Activated CD8-positive, alpha-beta memory T cell treated with anti-CD3 and anti-CD28 coated beads for 36 hours (primary cell): ENCODE results near the gene MSI2. TPM values are rescaled to one million over a fixed set of nuclear protein-coding genes. Genes with fewer than 3 reads are reported as not detected.

Experiments
- CTCF ChIA-PET: fragments of 350-600 bp; sonication (Branson Sonifier 250); formaldehyde crosslinking; loops from one replicate; lab custom pipeline; 2021; ENCODE audit warnings: antibody characterized with exemption; lab: Charles Lee
- POLR2A ChIA-PET: fragments of 350-600 bp; sonication (Branson Sonifier 250); formaldehyde crosslinking; loops from one replicate; lab custom pipeline; 2021; ENCODE audit warnings: antibody characterized with exemption; lab: Charles Lee
- total RNA-seq, 2 experiments: library from RNA; stranded (reverse); gene quantifications; one replicate each; pipeline ENCODE4 v1.2.3, GENCODE V29; 2021

The MSI2 gene
- total RNA-seq, 2 experiments from 2014 or later: 56.5 to 59.6 TPM

DNA sequence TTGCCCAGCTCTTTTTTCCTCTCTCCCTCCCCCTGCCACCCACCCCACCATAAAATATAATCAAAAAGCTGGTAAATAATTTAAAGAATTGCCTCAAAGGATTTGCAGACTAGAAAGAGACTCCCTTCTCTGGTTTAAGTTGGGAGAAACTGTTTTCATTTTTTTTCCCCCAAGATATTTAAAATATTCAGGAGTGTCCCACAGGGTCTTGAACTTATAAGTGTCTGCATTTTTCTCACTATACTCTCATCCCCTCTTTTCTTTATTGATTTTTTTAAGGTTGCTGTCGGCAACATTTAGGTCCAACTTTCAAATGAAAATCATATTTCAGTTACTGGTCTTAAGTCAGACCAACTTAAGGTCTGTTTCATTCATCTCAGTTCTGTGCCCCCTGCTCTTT is 210.2 kb downstream of the MSI2 start:
- CTCF ChIA-PET: interaction anchor here (0.9 kb wide), 1 partner anchor 12 kb away, joined by 3 read pairs; no protein-coding TSS in a partner anchor
- POLR2A ChIA-PET: no interaction called here

DNA sequence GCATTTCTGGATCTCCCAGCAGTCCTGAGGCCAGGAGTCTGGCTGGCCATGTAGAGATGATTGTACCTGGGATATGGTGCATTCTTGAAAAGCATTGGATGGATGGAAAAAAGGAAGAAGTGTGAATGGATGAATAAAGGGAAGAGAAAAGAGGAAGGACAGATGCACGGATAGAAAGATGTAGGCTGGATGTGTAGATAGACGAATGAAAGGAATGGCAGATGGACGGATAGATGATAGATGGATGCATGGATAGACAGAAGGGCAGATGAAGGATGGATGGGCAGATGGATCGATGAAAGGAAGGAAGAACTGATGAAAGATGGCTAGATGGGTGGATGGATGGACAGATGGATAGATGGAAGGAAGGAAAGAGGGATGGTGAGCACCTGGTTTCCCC is 210.9 kb downstream of the MSI2 start:
- POLR2A ChIA-PET: no interaction called here
- CTCF ChIA-PET: no interaction called here

DNA sequence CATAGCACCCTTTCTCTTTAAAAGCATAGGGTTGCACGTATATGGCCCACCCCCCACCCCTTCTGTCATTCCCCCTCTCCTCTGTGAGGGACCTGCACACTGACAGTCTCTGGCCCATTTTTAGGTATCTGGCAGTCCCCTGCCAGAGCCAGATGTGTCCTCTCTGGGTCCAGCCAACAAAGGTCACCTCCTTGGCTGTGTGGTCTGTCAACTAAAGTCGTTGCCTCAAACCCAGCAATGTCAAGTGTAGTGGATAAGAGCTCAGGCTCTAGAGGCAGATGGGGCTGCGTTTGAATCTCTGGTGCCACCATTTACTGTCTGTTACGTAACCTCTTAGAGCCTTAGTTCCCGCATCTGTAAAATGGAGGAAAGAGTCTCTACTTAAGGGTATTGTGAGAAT is 211.5 kb downstream of the MSI2 start:
- CTCF ChIA-PET: no interaction called here
- POLR2A ChIA-PET: no interaction called here

DNA sequence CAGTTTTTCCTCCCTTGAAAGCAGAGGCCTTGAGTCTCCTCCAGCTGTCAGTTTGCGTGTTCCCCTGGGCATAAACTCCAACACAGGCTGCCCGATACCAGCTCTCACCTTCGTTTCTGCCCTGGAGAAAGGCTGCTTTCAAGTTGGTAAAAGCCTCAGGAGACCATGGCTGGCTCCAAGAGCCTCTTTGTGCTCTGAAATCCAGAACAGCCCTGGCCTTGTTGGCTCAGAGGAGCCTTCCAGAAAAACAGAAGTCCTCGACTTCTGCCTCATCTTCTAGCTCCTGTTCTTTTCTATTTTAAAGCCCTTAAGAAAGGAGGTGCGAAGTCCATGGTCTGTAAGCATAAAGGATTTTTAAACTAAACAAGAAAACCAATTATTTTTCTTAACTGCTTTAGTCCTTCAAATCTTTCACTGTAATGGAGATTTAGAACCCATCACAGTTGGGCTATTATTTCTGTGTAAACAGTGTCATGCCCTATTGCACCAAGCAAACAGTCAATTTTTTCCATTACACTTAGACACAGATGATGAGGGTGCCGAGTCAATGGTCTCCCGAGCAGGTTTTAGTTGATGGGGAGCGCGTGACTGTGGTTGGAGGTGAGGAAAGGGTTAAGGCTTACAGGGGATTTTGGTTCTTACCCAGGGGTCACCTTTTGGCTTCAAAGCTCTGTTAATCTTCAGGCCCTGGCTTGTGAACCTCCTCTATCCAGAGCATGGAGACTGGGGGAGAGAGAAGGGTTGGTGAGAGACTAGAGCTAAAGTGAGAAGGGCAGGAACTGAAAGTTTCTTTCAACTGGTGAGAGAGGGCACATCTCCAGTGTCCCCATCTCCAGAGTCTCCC is 212.8 kb downstream of the MSI2 start:
- CTCF ChIA-PET: interaction anchor here (0.7 to 1.1 kb wide), 2 partner anchors 203 to 643 kb away, joined by 3 read pairs; no protein-coding TSS in a partner anchor
- POLR2A ChIA-PET: no interaction called here

DNA sequence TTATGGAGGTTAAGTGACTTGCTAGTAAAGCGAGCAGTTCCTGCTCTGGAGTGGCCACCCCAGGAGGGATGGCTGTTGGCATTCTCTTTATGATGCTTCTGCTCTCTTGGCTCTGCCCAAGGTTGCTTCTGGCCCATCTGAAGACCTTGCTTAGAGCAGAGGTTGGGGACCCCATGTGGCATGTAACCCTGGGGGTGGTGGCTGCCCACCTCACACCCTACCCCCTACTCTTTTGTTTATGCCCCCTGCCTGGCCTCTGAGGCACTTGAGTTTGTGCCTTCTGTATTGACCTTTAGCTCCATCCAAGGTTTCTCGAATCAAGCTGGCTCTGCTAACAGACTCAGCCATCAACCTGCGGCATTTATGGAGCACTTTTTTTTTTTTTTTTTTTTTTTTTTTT is 214.6 kb downstream of the MSI2 start:
- CTCF ChIA-PET: interaction anchor here (0.6 kb wide), 1 partner anchor 232 kb away, joined by 3 read pairs; no protein-coding TSS in a partner anchor
- POLR2A ChIA-PET: no interaction called here

DNA sequence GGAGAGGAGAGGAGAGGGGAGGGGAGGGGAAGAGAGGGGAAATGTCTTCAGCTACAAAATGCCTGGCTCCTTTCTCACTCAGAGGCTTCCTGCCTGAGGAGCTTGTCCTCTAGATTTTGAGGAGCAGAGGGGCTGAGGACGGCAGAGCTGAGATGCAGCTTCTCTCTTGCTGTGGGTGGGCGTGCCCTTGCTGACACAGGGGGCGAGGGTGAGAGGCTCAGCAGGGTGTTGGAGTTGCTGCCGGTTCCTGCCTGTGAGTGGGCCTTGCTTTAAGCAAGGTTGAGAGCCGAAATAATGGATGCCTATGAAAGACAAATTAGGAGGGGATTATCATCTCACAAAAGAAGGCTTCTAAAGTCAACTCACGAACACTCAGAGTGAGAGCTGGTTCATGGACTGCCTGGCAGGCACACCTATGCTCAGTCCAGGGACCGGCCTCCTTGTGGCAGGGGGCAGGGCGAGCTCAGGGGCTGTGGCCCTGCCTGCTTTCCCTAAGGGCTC is 215.6 kb downstream of the MSI2 start:
- ChIA-PET CTCF (interaction anchor here (1.1 to 1.2 kb wide), 2 partner anchors 126 to 229 kb away, joined by 3 read pairs; no protein-coding TSS in a partner anchor), POLR2A (no interaction called here)

DNA sequence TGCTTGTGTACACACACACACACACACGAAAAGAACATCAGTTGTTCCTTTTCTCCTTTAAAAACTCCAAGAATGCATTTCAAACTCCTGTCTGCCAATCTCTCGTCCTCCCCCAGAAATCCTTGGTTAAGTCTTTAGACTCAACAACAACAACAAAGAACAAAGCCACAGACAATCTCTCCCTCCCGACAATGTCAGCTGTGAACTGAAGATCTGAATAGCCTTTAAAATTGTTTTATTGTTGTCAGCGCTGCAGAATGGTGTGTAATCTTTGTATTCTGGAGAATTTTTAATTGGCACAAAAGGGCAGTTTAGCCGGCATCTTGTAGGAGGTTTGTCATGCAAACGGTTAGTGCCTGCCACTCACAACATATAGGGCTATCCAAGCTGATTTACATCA is 219.5 kb downstream of the MSI2 start:
- POLR2A ChIA-PET: no interaction called here
- CTCF ChIA-PET: interaction anchor here (1.5 kb wide), 1 partner anchor 196 kb away, joined by 3 read pairs; no protein-coding TSS in a partner anchor

DNA sequence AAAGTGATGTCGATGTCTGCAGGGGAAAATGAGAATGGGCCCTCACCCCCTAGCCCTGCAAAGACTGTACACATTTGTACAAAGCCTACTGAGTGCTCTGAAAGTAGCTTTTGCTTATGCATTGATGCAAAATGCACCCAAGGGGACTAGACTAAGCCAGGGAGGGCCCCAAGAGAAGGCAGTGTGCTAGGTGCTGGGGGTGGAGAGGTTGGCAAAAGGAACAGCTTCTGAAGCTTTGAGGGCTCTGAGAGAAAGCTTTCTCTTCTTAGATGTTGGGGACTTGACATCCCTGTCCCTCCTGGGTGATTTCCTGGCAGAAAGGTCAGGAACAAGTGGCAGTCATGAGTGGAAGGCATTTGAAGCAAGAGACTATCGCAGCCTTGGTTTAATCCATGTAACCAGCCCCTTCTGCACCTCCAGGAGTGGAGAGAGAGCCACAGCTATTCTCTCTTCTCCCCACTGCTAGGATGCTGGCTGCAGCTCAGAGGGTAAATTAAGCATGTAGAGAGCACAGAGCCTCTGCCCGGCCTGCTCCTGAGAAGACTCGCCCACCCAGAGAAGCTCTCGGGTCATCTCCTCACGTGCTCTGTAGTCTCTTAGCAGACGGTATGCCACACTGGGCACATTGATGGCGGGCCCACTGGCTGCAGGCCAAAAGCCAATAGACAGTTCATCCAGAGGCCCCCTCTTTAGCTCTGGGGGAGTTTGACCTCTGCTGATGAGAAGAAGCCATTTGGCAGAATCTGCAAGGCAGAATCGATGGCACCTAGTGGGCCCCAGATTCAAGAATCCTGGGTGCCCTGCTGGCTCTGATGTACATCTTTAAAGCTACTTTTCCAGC is 221.4 kb downstream of the MSI2 start:
- ChIA-PET CTCF (no interaction called here), POLR2A (no interaction called here)

DNA sequence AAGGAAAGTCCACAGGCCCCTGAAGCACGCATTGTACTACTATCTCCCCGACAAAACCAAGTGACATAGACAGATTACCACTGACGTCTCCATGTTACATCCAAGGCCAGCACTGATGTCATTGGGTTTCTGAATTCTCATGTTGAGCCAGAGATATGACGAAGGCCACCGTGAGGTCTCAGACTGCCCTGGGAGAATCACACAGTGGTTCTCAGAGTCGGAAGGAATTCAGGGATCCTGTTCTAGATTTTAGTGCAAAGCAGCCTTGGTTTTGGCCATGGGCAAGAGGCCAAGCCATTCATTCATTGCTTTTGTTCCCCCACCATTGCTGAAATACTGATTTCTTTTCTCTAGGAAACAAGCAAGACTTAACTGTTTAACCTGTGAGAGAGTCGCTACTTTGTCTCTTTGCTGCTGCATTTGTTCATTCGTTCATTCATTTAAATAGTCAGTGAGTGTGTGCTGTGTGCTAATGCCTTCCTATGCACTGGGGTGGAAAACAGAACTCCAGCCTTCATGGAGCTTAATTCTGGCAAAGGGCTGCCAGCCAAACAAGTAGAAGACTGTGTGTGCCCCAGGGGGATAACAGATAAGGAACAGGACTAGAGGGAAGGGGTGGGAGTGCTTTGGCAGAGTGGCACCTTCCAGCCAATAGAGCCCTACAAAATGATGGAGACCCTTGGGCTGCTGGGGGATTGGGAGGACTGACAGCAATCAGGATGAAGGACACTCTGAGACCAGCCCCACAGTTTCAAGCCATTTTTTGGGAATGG is 222.3 kb downstream of the MSI2 start:
- ChIA-PET POLR2A (no interaction called here), CTCF (no interaction called here)

DNA sequence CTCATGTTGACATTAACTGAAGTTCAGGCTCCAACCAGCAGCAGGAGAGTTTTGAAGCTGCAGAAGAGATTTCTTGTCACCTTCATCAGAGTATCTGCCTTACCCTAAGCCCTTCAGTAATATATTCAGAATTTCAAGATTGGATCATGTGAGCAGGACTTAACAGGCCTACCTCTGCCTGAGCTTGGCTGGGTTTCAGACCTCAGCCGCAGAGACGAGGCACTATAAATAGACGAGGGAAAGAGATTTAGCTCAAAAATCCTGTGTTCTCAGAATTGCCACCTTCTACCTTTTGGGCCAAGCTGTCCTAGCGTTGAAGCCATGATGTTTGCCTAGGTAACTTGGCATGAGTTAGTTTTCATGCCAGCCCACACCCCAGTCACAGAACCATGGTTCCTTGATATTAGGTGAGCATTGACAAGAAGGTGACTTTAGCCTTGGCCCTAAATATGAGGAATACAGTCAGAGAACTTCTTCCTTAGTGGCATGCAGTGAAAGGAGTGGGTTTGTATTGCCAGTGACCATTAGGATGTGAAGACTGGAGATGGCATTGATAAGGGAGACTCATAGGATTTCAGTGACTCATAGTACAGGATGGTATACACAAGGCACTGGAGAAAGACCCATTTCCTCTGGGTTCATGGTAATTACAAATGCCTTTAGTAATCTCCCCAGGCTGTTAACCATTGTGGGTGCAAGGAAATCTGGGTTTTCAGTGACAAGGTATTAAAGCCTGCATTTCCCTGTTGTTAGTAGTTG is 224.3 kb downstream of the MSI2 start:
- ChIA-PET POLR2A (no interaction called here), CTCF (interaction anchor here (1.7 kb wide), 1 partner anchor 192 kb away, joined by 4 read pairs; no protein-coding TSS in a partner anchor)

DNA sequence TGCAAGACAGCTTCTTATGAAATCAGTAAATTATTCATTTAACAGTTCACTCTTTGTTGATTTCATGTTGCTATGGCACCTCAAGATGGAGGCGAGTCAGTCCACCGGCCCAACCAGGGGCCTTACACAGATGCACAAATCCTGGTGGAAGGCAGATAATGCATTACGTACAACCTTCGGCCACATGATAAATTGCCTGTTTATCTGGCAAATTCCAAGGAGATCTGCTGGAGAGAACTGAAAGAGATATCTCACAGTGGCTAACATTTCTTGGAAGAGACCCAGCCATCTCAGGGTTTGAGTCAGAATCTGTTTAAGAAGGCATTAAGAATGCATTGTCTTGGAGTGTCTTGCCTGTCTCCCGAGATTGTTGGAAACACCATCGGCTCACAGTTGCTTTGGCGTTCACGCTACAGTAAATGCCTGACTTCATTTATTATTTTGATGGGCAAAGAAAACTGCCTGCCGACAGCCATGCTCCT is 225.6 kb downstream of the MSI2 start:
- ChIA-PET CTCF (no interaction called here), POLR2A (no interaction called here)

DNA sequence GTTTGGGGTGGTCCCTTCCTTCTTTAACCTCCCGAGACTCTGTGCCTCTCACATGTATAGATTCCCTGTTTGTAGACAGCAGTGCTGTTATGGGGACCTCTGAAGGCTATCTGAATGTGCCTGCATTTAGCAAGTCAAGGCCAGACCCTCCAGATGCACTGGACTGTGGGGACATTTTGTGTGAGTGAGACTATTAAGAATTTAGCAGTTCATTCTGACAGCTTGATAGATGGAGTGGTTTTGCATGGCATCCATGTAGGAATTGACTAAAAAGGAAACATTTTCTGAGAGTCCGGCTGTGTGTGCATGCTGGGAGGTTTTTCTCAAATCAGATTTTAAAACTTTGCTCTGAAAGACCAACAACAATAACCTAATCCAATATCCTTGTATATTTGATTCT is 226.3 kb downstream of the MSI2 start:
- POLR2A ChIA-PET: no interaction called here
- CTCF ChIA-PET: no interaction called here

DNA sequence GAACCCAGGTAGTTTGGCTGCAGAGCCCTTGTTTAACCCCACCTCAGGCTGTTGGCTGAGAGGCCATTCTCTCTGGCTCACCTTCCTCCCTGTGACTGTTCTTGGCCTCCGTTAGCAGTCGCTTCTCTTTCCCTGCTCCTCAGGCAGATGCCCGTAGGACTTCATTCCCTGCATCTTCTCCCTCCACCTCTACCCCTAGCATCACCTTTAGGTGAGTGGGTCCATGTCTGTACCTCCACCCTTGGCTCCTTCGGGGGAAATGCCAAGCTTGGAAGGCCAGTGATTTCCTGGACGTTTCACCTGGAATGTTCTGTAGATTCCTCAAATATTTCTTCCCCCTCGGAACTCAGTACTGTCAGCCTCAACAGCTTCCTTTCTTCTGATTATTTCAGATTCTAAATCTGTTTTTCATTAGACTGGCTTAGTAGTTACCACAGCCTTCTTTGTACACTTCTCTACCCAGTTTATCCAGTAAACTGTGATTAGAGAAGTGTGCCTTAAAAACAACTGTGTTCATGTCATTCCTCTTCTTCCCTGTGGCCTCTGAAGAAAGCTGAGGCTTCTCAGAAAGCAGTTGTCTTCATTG is 227.9 kb downstream of the MSI2 start:
- POLR2A ChIA-PET: interaction anchor here (0.6 kb wide), 1 partner anchor 227 kb away, joined by 15 read pairs; no protein-coding TSS in a partner anchor
- CTCF ChIA-PET: no interaction called here

DNA sequence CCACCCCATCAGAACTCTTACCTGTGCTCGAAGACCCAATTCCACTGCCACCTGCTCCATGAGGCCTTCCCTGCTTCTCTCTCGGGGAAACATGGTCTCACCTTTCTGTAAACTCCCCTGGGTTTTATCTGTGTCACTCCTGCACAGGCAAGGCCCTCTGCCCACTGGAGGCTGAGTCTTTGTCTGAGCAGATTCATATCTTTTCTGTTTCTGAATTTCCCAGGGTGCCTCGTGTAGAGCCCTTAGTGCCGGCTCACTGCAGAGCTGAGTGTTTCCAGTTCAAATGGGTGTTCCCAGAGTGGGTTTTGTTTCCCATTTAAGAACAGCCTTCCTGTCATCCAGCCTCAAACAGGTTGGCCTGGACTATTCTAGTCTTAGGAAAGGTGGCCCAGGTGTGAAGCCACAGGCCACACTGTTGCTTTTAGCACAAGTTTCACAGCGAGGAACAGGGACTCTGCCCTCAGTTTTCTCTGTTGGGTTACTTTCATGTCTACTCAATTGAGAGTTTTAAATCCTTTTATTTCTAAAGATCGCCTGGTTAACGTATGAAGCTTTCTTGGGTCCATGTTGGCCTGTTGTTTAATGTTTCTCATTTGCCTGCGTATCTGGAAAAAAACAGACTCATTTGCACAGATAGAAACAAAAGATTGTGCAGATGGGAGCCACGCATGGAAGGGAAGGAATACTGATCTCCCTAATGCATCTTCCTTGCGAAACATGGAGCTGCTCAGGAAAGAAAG is 228.7 kb downstream of the MSI2 start:
- ChIA-PET POLR2A (no interaction called here), CTCF (interaction anchor here (0.6 kb wide), 1 partner anchor 532 kb away, joined by 3 read pairs; no protein-coding TSS in a partner anchor)

DNA sequence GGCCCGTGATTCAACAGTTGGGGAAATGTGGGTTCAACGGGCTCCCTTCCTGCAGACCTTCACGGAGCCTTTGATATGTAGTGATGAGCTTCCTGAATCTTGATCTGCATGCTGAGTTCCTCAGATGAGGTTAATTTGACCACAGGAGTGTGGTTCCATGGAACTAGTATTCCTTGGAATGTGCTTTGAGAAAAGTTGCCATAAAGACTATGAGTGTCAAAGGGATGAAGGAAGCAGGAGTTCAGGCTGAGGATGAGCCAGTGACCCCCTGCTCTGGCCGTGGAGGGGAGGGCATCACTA is 229.2 kb downstream of the MSI2 start:
- CTCF ChIA-PET: interaction anchor here (0.6 kb wide), 1 partner anchor 531 kb away, joined by 3 read pairs; no protein-coding TSS in a partner anchor

DNA sequence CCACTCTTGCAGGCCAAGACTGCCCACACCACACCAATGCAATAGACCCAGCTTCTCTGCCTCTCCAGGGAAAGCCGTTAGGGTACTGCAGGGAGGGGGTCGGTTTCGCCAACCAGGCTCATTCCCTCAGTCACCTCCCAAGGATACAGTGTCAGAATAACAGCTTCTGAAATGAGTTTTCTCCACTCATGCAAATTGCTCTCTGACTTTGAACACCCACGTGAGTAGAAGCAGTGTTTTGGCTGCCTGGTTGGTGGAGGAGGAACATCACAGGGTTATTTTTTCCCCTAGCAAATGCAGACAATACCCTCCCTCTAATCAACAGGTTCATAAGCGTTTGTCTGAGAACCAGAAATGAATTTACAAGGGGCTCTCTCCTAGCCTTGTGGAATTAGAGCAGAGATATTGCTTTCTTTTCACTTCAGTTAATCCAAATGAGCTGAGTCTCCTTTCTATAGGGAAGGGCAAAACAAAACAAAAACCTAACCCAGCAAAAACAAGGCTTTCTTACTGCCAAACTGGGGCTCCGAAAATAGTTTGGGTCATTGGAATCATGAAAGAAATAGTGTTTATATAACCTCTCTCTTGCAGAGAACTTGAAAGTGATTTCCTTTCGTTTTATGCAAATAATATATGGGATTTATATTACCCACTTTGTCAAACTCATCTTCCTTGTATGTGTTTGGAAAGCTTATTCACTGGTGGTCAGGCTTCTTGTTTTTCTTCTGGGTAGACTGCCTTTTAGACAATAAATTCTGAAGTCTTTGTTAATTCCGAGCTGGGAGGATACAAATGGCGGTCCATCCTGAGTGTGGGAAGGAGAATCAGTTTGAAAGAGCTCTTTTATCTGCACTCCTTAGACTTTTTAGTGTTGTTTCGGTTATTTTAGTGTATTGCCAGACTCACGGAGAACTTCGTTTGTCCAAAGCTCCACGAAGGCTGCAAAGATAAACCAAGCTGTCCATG is 229.9 kb downstream of the MSI2 start:
- ChIA-PET CTCF (interaction anchor here (1.3 kb wide), 1 partner anchor 30 kb away, joined by 4 read pairs; no protein-coding TSS in a partner anchor), POLR2A (no interaction called here)

More for the DNA sequence above, 229.2 kb downstream of the MSI2 start:
- POLR2A ChIA-PET: no interaction called here
